ENCODE results near the gene DSE. TPM values are rescaled to one million over a fixed set of nuclear protein-coding genes. Genes with fewer than 3 reads are reported as not detected.
A peak's percentile ranks its signal among the peaks of the same experiment; 100 is the strongest.
"Not testable (repeated sequence)": the region's sequence is repeated elsewhere in the genome, so short reads cannot be mapped to it uniquely, and the experiment has no call there.

The DSE gene
- polyA plus RNA-seq (2012; ENCODE audit: insufficient read depth, insufficient read length, low read depth) = 3.7 TPM

GRCh38 chr6:116370760-116371119 lies at the start of gene DSE:
Gene DSE, plus strand, starts transcription at chr6:116370947. Its CDS starts 28,304 bp downstream, at chr6:116399251.
- Histone ChIP-seq H3K27me3 (peaks cover 27% of the 10 kb centered on the region), H3K4me1 (no peaks in the 10 kb centered on the region), H3K9me3 (no peaks in the 10 kb centered on the region), H3K4me3 (ENCODE audit: low read depth, low read length) (peak within 1 kb of the TSS; percentile 61), H3K36me3 (no peaks in the 10 kb centered on the region)
- no peak for TF ChIP-seq CTCF (IDR thresholded peaks at IDR 0.05; ENCODE audit: low read depth, low read length)
- DNase-seq = peak; percentile 55

- not testable (repeated sequence) for H3K27me3 ChIP-seq; H3K9me3 ChIP-seq; H3K36me3 ChIP-seq; H3K4me3 ChIP-seq (ENCODE audit: low read depth, low read length); H3K4me1 ChIP-seq; DNase-seq
Observed at GRCh38 chr6:116321933-116322332, 48.8 kb upstream of the DSE start.

- no peak for DNase-seq
- no peak for TF ChIP-seq CTCF (IDR thresholded peaks at IDR 0.05; ENCODE audit: low read depth, low read length)
- no peak overlapping the region for H3K4me3 ChIP-seq (ENCODE audit: low read depth, low read length)
Observed at GRCh38 chr6:116323863-116324262, 46.9 kb upstream of the DSE start.

GRCh38 chr6:116325634-116326132 lies 45.1 kb upstream of the DSE start:
- H3K4me1 ChIP-seq; H3K36me3 ChIP-seq; H3K27me3 ChIP-seq; H3K9me3 ChIP-seq; H3K4me3 ChIP-seq (ENCODE audit: low read depth, low read length): not testable (repeated sequence)
- DNase-seq = peak; percentile 14

More at GRCh38 chr6:116323863-116324262, 46.9 kb upstream of the DSE start:
- H3K27me3 ChIP-seq = no peaks in the 10 kb centered on the region
- H3K9me3 ChIP-seq = no peaks in the 10 kb centered on the region
- no peaks in the 10 kb centered on the region for H3K36me3 ChIP-seq
- H3K4me1 ChIP-seq = peaks cover 8% of the 10 kb centered on the region; the same call in 1 of the 2 replicates

GRCh38 chr6:116326181-116326671 lies 44.5 kb upstream of the DSE start:
- no peak for TF ChIP-seq CTCF (IDR thresholded peaks at IDR 0.05; ENCODE audit: low read depth, low read length)
- Histone ChIP-seq H3K4me1 (peaks cover 8% of the 10 kb centered on the region; the same call in 1 of the 2 replicates), H3K4me3 (ENCODE audit: low read depth, low read length) (no peak overlapping the region), H3K36me3 (no peaks in the 10 kb centered on the region), H3K9me3 (no peaks in the 10 kb centered on the region), H3K27me3 (no peaks in the 10 kb centered on the region)
- no peak for DNase-seq

GRCh38 chr6:116326996-116327395 lies 43.8 kb upstream of the DSE start:
- H3K27me3 ChIP-seq = no peaks in the 10 kb centered on the region
- TF ChIP-seq CTCF (IDR thresholded peaks at IDR 0.05; ENCODE audit: low read depth, low read length) = no peak
- peaks cover 8% of the 10 kb centered on the region; the same call in 1 of the 2 replicates for H3K4me1 ChIP-seq
- H3K36me3 ChIP-seq = no peaks in the 10 kb centered on the region
- H3K4me3 ChIP-seq (ENCODE audit: low read depth, low read length) = no peak overlapping the region
- no peak for DNase-seq
- H3K9me3 ChIP-seq = no peaks in the 10 kb centered on the region

- H3K4me3 ChIP-seq (ENCODE audit: low read depth, low read length) = no peak overlapping the region
- no peaks in the 10 kb centered on the region for H3K27me3 ChIP-seq
- H3K4me1 ChIP-seq = peaks cover 8% of the 10 kb centered on the region; the same call in 1 of the 2 replicates
- no peak for DNase-seq
- no peak for TF ChIP-seq CTCF (IDR thresholded peaks at IDR 0.05; ENCODE audit: low read depth, low read length)
- H3K9me3 ChIP-seq = no peaks in the 10 kb centered on the region
- no peaks in the 10 kb centered on the region for H3K36me3 ChIP-seq
Observed at GRCh38 chr6:116327803-116328527, 42.8 kb upstream of the DSE start.
